HEK293 (cell line): ENCODE results near the gene BBLN.

Experiments
- CTCF ChIA-PET: fragments of 350-600 bp; formaldehyde crosslinking; extraction: SDS; loops from one replicate; lab custom pipeline; 2021; ENCODE audit warnings: antibody characterized with exemption; lab: Yijun Ruan, JAX
- POLR2A ChIA-PET: fragments of 300-600 bp; formaldehyde crosslinking; extraction: SDS; loops from one replicate; lab custom pipeline; 2020; ENCODE audit warnings: antibody characterized with exemption, inconsistent platforms; lab: Yijun Ruan, JAX
- H3K27ac ChIP-seq: fragments of 200-500 bp; sonication (Bioruptor generic); 2 replicates; pipeline ENCODE4 v1.5.1; 2014; ENCODE audit warnings: low read depth, low read length, control low read depth, inconsistent platforms; ENCODE audit errors: extremely low read depth
- H3K36me3 ChIP-seq, 2 experiments: fragments of 200-500 bp in 1 of 2; sonication (Bioruptor generic) in 1 of 2; 1 replicate in 1 of 2; 2 replicates in 1 of 2; pipeline ENCODE4 v1.5.1; 2014 to 2017; ENCODE audit warnings: inconsistent platforms in 2 of 2, low read length in 2 of 2; ENCODE audit not compliant: control insufficient read depth in 2 of 2, insufficient read depth in 1 of 2
- H3K4me1 ChIP-seq: fragments of 200-500 bp; sonication (Bioruptor generic); 2 replicates; pipeline ENCODE4 v1.5.1; 2014; ENCODE audit warnings: mild to moderate bottlenecking, low read length, inconsistent platforms; ENCODE audit not compliant: control insufficient read depth, insufficient read depth
- H3K4me3 ChIP-seq: 2 replicates; pipeline ENCODE4 v1.5.1; 2011; ENCODE audit warnings: low read depth, mild to moderate bottlenecking, control low read depth, low read length, moderate library complexity
- H3K9me3 ChIP-seq: fragments of 200-500 bp; sonication (Bioruptor generic); 2 replicates; pipeline ENCODE4 v1.5.1; 2014; ENCODE audit warnings: low read depth, low read length, inconsistent platforms; ENCODE audit not compliant: control insufficient read depth, insufficient read depth
- GFI1B ChIP-seq: fragments of 450-650 bp; formaldehyde crosslinking; IDR thresholded peaks from 2 replicates; pipeline ENCODE4 v1.5.1; 2016; ENCODE audit warnings: missing biosample characterization, missing genetic modification characterization
- IKZF3 ChIP-seq: fragments of 450-650 bp; IDR thresholded peaks from 2 replicates; pipeline ENCODE4 v1.5.0; 2018; ENCODE audit warnings: missing biosample characterization, mild to moderate bottlenecking, missing genetic modification characterization, moderate library complexity
- SP7 ChIP-seq: fragments of 450-650 bp; formaldehyde crosslinking; IDR thresholded peaks from 2 replicates; pipeline ENCODE4 v1.5.1; 2016; ENCODE audit warnings: missing biosample characterization, missing genetic modification characterization
- TCF7L2 ChIP-seq: IDR thresholded peaks from 2 replicates; pipeline ENCODE4 v1.6.1; 2011; ENCODE audit warnings: low read depth, mild to moderate bottlenecking, inconsistent platforms, low read length, moderate library complexity, borderline replicate concordance
- YY2 ChIP-seq: fragments of 450-650 bp; formaldehyde crosslinking; IDR thresholded peaks from 2 replicates; pipeline ENCODE4 v1.5.1; 2016; ENCODE audit warnings: missing biosample characterization, missing genetic modification characterization
- ZEB2 ChIP-seq: fragments of 450-650 bp; formaldehyde crosslinking; IDR thresholded peaks from 2 replicates; pipeline ENCODE4 v1.5.1; 2016; ENCODE audit warnings: missing biosample characterization, missing genetic modification characterization
- ZNF112 ChIP-seq: fragments of 450-650 bp; formaldehyde crosslinking; IDR thresholded peaks from 2 replicates; pipeline ENCODE4 v1.5.0; 2017; ENCODE audit warnings: missing biosample characterization, missing genetic modification characterization
- ZNF114 ChIP-seq: fragments of 450-650 bp; formaldehyde crosslinking; IDR thresholded peaks from 2 replicates; pipeline ENCODE4 v1.5.0; 2017; ENCODE audit warnings: missing biosample characterization, missing genetic modification characterization
- ZNF121 ChIP-seq: fragments of 450-650 bp; formaldehyde crosslinking; IDR thresholded peaks from 2 replicates; pipeline ENCODE4 v1.5.1; 2016; ENCODE audit warnings: missing biosample characterization, missing genetic modification characterization
- ZNF2 ChIP-seq: fragments of 450-650 bp; formaldehyde crosslinking; IDR thresholded peaks from 2 replicates; pipeline ENCODE4 v1.5.1; 2016; ENCODE audit warnings: missing biosample characterization, missing genetic modification characterization
- ZNF324 ChIP-seq: fragments of 450-650 bp; formaldehyde crosslinking; IDR thresholded peaks from 2 replicates; pipeline ENCODE4 v1.5.1; 2016; ENCODE audit warnings: missing biosample characterization, missing genetic modification characterization
- ZNF394 ChIP-seq: fragments of 450-650 bp; formaldehyde crosslinking; IDR thresholded peaks from 2 replicates; pipeline ENCODE4 v1.5.1; 2016; ENCODE audit warnings: missing biosample characterization, missing genetic modification characterization, mild to moderate bottlenecking, moderate library complexity, borderline replicate concordance
- ZNF48 ChIP-seq: fragments of 450-650 bp; formaldehyde crosslinking; IDR thresholded peaks from 2 replicates; pipeline ENCODE4 v1.5.1; 2016; ENCODE audit warnings: missing biosample characterization, missing genetic modification characterization
- ZNF501 ChIP-seq: fragments of 450-650 bp; formaldehyde crosslinking; IDR thresholded peaks from 2 replicates; pipeline ENCODE4 v1.5.1; 2016; ENCODE audit warnings: missing biosample characterization, missing genetic modification characterization
- ZNF624 ChIP-seq: fragments of 450-650 bp; formaldehyde crosslinking; IDR thresholded peaks from 2 replicates; pipeline ENCODE4 v1.5.1; 2017; ENCODE audit warnings: missing biosample characterization, missing genetic modification characterization
- ZNF768 ChIP-seq: fragments of 450-650 bp; formaldehyde crosslinking; IDR thresholded peaks from 2 replicates; pipeline ENCODE4 v1.5.1; 2018; ENCODE audit warnings: missing biosample characterization, mild to moderate bottlenecking, missing genetic modification characterization
- ZSCAN30 ChIP-seq: fragments of 450-650 bp; IDR thresholded peaks from 2 replicates; pipeline ENCODE4 v1.5.1; 2018; ENCODE audit warnings: missing biosample characterization, mild to moderate bottlenecking, missing genetic modification characterization, moderate library complexity
- ZXDB ChIP-seq: fragments of 450-650 bp; formaldehyde crosslinking; IDR thresholded peaks from 2 replicates; pipeline ENCODE4 v1.5.1; 2016; ENCODE audit warnings: missing biosample characterization, missing genetic modification characterization
- TF ChIP-seq, protein P1 (sequence below): fragments of 450-650 bp; formaldehyde crosslinking; IDR thresholded peaks from 2 replicates; pipeline ENCODE4 v1.5.1; 2016; ENCODE audit warnings: missing biosample characterization, missing genetic modification characterization
- TF ChIP-seq, protein P2 (sequence below): fragments of 450-650 bp; formaldehyde crosslinking; IDR thresholded peaks from 2 replicates; pipeline ENCODE4 v1.5.1; 2016; ENCODE audit warnings: missing biosample characterization, missing genetic modification characterization
- TF ChIP-seq, protein P3 (sequence below): fragments of 450-650 bp; formaldehyde crosslinking; IDR thresholded peaks from 2 replicates; pipeline ENCODE4 v1.5.1; 2016; ENCODE audit warnings: missing biosample characterization, missing genetic modification characterization

BBLN gene

DNA sequence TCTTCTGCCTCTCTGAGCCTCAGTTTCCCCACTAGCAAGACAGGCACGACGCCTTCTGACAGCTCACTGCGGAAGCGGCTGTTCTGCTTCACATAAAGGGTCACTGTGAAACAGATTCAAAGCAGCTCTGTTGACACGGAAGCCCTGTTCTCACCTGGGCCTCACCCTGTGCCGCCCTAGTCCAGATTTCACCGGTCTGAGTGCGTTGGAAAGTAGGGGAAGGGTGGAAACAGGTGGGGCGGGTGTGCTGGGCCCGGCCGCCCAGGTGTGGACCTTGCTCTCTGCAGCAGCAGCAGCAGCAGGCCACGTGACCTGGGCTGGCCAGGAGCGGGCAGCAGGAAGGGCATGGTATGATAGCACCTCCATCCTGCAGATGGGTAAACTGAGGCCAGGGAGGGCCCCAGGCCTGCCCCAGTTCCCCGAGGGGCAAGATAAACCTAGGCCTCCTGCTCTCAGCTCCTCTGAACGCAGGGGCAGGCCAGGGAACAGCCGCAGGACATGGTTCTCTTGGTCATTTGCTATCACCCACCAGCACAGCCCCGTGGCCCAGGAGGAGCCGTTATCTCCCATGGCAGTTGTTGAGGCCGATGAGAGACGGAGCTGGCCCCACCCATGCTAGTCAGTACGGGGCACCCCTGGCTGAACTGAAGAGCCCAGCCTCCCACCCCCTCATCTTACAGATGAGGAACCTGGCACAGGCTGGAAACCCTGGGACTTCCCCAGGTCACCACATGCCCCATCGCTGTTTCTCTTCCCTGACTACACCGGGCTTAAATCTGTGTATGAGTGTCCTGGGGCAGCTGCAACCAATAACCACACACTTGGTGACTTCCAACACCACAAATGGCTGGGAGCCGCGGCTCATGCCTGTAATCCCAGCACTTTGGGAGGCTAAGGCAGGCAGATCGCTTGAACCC, 44.6 kb upstream of the BBLN start:
- H3K4me1 ChIP-seq = no peaks in the 10 kb centered on the region
- H3K36me3 ChIP-seq = peaks cover 0 to 26% of the 10 kb centered on the region in 2 experiments; a peak in 1 of 3 replicates
- H3K4me3 ChIP-seq = no peak overlapping the region
- ChIA-PET CTCF (interaction anchor here (0.9 to 5.2 kb wide), 10 partner anchors 9 to 172 kb away, joined by 3 to 88 read pairs (median 10); no protein-coding TSS in a partner anchor), POLR2A (interaction anchor here (0.6 to 1.2 kb wide), 2 partner anchors 11 to 604 kb away, joined by 3 read pairs; no protein-coding TSS in a partner anchor)
- TF ChIP-seq ZNF768 (tag by site-specific recombination) (no peak), TCF7L2 (no peak), ZNF48 (tag by site-specific recombination) (no peak), GFI1B (tag by site-specific recombination) (no peak), ZNF624 (tag by site-specific recombination) (no peak)
- no peaks in the 10 kb centered on the region for H3K9me3 ChIP-seq
- H3K27ac ChIP-seq = no peak overlapping the region

DNA sequence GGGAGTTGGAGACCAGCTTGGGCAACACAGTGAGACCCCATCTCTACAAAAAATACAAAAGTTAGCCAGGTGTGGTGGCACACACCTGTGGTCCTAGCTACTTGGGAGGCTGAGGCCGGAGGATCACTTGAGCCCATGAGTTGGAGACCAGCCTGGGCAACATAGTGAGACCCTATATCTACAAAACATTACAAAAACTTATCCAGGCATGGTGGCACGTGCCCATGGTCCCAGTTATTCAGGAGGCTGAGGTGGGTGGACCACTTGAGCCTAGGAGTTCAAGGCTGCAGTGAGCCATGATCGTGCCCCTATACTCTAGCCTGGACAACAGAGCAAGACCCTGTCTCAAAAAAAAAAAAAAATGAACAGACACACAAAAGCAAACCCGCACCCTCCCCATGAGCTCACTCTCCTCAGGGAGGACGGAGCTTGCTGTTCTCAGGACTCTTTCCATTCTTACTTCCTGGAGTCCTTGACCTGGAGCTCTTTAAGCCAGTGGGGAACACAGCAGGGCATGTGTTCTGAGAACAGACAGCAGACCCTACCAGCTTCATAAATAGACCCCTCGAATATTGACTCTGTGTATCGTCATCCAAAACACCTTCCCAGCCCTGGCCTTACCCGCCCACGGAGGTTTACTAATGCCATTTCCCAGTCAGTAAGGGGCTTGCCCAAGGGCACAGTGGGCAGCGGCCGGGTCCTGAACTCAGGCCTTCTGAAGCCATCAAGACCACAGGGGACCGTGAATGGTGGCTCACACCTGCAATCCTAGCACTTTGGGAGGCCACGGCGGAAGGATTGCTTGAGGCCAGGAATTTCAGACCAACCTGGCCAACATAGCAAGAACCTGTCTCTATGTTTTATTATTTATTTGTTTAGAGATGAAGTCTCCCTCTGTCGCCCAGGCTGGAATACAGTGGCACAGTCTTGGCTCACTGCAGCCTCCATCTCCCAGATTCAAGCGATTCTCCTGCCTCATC, 43.7 kb upstream of the BBLN start:
- H3K36me3 ChIP-seq = peaks cover 0 to 36% of the 10 kb centered on the region in 2 experiments; a peak in 1 of 3 replicates
- H3K4me3 ChIP-seq = no peak overlapping the region
- TF ChIP-seq ZNF121 (tag by site-specific recombination) = peak; percentile 96
- no peak for TF ChIP-seq YY2
- H3K9me3 ChIP-seq = no peaks in the 10 kb centered on the region
- CTCF ChIA-PET = interaction anchor here (0.6 to 5.2 kb wide), 18 partner anchors 9 to 275 kb away, joined by 3 to 88 read pairs (median 9); no protein-coding TSS in a partner anchor
- H3K4me1 ChIP-seq = no peaks in the 10 kb centered on the region
- no peak overlapping the region for H3K27ac ChIP-seq
- POLR2A ChIA-PET = interaction anchor here (0.6 to 1.0 kb wide), 2 partner anchors 25 to 603 kb away, joined by 3 read pairs; no protein-coding TSS in a partner anchor

DNA sequence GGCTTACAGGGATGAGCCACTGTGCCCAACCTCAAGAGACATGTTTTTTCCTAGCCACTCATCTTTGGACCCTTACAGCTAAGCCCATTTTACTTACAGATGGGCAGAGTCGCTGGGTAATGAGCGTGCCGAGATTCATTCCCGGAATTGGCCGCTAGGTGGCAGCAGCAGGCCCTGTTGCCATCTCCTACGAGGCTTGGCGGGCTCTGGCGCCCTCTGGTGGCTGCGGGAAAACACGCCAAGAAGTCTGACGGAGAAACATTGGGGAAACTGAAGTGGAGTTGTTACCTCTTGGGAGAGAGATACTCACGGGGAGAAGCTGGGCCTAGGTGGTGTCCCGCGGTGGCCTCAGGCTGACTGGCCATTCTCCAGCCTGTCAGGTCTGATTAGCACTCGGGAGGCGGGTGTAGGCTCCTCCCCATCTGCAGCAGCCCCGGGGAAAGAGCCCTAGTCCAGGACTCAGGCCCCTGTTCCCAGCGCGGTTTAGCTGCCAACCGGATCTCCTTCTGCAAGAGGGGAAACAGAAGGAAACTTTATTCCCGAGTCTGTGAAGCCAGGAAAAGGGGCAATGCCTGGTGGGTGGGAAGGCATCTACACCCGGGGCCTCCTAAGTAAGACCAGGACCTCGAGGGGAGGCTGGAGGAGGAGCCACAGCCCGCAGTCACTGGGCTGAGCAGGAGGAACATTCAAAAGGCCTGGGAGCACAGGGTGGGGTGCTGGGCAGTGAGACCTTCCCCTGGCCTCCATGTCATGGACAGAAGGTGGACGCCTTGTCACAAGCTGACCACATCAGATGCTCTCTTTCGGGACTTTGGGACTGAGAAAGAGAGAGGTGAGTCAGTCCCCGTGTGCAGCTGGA, 42.2 kb upstream of the BBLN start:
- Histone ChIP-seq H3K4me1 (no peaks in the 10 kb centered on the region), H3K36me3 (peaks cover 0 to 48% of the 10 kb centered on the region in 2 experiments; a peak in 1 of 3 replicates), H3K27ac (no peak overlapping the region), H3K9me3 (no peaks in the 10 kb centered on the region), H3K4me3 (no peak overlapping the region)
- CTCF ChIA-PET = interaction anchor here (0.5 to 5.2 kb wide), 69 partner anchors 8 to 797 kb away, joined by 3 to 88 read pairs (median 5); partner anchors contain the start of genes NAIF1, PIP5KL1, SLC25A25 and ST6GALNAC4
- POLR2A ChIA-PET = interaction anchor here (1.8 kb wide), 1 partner anchor 10 kb away, joined by 13 read pairs; the partner anchor contains the start of gene PTGES2
- TF ChIP-seq, protein P1, sequence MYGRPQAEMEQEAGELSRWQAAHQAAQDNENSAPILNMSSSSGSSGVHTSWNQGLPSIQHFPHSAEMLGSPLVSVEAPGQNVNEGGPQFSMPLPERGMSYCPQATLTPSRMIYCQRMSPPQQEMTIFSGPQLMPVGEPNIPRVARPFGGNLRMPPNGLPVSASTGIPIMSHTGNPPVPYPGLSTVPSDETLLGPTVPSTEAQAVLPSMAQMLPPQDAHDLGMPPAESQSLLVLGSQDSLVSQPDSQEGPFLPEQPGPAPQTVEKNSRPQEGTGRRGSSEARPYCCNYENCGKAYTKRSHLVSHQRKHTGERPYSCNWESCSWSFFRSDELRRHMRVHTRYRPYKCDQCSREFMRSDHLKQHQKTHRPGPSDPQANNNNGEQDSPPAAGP (tag by site-specific recombination) = 0 out of 2 replicates have a peak, but pooled peaks have one; percentile 45
- peak; percentile 62; the same call in 1 of the 2 replicates for TF ChIP-seq ZNF324 (tag by site-specific recombination)
- TF ChIP-seq ZNF394 = peak; percentile 83
- no peak for TF ChIP-seq ZNF112 (tag by site-specific recombination)
- peak; percentile 66; the same call in 1 of the 2 replicates for TF ChIP-seq ZNF2
- peak; percentile 48; the same call in 1 of the 2 replicates for TF ChIP-seq SP7 (tag by site-specific recombination)
- no peak for TF ChIP-seq IKZF3 (tag by site-specific recombination)
- 0 out of 2 replicates have a peak, but pooled peaks have one; percentile 30 for TF ChIP-seq ZEB2 (tag by site-specific recombination)
- TF ChIP-seq, protein P2, sequence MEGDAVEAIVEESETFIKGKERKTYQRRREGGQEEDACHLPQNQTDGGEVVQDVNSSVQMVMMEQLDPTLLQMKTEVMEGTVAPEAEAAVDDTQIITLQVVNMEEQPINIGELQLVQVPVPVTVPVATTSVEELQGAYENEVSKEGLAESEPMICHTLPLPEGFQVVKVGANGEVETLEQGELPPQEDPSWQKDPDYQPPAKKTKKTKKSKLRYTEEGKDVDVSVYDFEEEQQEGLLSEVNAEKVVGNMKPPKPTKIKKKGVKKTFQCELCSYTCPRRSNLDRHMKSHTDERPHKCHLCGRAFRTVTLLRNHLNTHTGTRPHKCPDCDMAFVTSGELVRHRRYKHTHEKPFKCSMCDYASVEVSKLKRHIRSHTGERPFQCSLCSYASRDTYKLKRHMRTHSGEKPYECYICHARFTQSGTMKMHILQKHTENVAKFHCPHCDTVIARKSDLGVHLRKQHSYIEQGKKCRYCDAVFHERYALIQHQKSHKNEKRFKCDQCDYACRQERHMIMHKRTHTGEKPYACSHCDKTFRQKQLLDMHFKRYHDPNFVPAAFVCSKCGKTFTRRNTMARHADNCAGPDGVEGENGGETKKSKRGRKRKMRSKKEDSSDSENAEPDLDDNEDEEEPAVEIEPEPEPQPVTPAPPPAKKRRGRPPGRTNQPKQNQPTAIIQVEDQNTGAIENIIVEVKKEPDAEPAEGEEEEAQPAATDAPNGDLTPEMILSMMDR (tag by site-specific recombination) = peak; percentile 97
- TF ChIP-seq, protein P3, sequence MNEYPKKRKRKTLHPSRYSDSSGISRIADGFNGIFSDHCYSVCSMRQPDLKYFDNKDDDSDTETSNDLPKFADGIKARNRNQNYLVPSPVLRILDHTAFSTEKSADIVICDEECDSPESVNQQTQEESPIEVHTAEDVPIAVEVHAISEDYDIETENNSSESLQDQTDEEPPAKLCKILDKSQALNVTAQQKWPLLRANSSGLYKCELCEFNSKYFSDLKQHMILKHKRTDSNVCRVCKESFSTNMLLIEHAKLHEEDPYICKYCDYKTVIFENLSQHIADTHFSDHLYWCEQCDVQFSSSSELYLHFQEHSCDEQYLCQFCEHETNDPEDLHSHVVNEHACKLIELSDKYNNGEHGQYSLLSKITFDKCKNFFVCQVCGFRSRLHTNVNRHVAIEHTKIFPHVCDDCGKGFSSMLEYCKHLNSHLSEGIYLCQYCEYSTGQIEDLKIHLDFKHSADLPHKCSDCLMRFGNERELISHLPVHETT (tag by site-specific recombination) = peak; percentile 45; the same call in 1 of the 2 replicates
- no peak for TF ChIP-seq ZNF114 (tag by site-specific recombination)
- peak; percentile 29; the same call in 1 of the 2 replicates for TF ChIP-seq ZXDB (tag by site-specific recombination)
- TF ChIP-seq TCF7L2 = no peak
- TF ChIP-seq ZNF501 (tag by site-specific recombination) = peak; percentile 47; the same call in 1 of the 2 replicates
- peak; percentile 65; the same call in 1 of the 2 replicates for TF ChIP-seq ZSCAN30 (tag by site-specific recombination)
